ENCODE results near the gene ENOX1.

ENOX1 gene

DNA sequence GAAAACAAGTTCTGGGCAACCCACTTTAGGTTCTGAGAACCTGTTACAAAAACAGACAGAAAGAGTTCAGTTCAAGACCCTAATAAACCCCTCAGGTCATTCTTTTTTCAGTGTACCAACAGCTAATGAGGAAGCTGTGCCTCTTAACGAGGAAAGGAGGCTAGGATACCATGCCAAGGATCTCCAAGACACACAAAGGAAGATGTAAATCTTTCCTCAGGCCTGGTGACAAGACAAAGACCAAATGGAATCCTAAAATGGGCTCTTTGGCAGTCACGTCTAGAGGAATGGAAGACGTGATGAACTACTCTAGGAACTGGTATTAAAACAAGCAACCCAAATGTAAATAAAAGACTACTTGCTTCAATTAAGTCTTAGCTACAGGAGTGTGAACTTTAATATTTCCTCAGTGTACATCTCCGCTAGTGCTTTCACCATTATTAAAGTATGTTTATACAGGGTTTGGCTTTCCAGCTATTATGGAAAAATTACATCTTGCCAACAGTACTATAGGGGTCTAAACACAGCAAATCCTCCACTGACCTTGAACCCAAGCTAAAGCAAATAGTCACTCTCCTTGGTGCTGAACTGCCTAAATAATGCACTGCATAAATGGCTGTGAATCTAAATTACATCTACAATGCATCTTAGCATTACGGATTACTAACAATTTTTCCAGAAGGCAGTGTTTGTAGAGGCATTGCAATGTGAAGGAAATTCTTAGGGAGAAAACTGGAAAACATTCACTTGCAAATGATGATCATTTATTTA, 42.3 kb downstream of the ENOX1 start:
- DNase-seq (ENCODE audit: low read depth) = no peak

DNA sequence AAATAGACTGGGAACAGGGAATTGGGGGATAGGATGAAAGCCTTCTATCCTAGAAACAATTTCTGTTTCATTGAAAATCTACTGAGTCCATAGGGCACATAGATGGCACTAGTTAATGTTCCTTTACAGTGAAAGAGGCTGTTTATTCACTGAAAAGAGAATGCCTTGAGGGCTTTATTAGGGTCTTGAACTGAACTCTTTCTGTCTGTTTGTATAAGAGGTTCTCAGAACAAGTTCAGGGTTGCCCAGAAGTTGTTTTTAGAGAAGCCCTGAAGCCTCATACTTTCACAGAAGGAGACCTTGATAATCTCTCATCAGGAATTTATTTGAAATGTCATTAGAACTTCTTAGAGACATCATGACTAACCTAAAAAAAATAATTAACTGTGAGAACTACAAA, 43.9 kb downstream of the ENOX1 start:
- DNase-seq (ENCODE audit: low read depth) = no peak

- DNase-seq (ENCODE audit: low read depth) = no peak
Observed at GRCh38 chr13:43737392-43737923, 49.3 kb downstream of the ENOX1 start.

- DNase-seq (ENCODE audit: low read depth) = no peak
Observed at GRCh38 chr13:43732726-43733125, 54.0 kb downstream of the ENOX1 start.

- no peak for DNase-seq (ENCODE audit: low read depth)
Observed at GRCh38 chr13:43731296-43731695, 55.5 kb downstream of the ENOX1 start.

GRCh38 chr13:43730642-43731041, 56.1 kb downstream of the ENOX1 start:
- no peak for DNase-seq (ENCODE audit: low read depth)

DNA sequence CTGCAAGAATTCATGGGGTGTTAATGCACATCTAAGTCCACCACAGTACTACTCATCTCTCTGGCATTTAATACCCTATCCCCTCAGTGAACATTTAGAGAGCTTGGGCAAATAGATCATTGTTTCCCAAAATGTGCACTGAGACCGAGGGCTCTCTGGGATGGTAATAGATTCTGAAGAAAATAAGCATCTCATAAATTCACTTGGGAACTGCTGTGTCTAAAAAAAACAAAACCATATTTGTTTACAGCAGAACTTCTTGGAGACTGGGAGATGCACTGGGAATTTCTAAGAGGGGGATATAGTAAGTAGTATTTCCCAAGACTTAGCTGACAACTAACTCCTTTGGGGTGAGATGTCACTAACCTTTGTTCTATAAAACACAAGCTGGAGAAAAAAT, 58.4 kb downstream of the ENOX1 start:
- no peak for DNase-seq (ENCODE audit: low read depth)

- no peak for DNase-seq (ENCODE audit: low read depth)
Observed at GRCh38 chr13:43727856-43728255, 58.9 kb downstream of the ENOX1 start.

DNA sequence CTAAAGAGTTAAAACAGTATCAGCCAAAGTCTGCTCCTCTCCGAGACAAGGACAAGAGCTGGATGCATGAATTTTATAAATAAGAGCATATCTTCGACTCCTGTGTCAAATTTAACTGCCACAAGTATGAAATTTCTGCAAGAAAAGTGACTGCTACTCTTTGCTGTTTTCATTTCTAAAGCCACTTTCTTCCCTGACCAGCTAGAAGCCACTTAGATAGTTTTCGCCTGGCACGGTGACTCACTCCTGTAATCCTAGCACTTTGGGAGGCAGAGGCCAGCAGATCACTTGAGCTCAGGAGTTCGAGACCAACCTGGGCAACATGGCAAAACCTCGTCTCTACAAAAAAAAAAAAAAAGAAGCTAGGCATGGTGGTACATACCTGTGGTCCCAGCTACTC, 61.3 kb downstream of the ENOX1 start:
- no peak for DNase-seq (ENCODE audit: low read depth)

- no peak for DNase-seq (ENCODE audit: low read depth)
Observed at GRCh38 chr13:43720780-43721397, 65.9 kb downstream of the ENOX1 start.

GRCh38 chr13:43698758-43699157, 88.0 kb downstream of the ENOX1 start:
- DNase-seq (ENCODE audit: low read depth) = no peak

DNA sequence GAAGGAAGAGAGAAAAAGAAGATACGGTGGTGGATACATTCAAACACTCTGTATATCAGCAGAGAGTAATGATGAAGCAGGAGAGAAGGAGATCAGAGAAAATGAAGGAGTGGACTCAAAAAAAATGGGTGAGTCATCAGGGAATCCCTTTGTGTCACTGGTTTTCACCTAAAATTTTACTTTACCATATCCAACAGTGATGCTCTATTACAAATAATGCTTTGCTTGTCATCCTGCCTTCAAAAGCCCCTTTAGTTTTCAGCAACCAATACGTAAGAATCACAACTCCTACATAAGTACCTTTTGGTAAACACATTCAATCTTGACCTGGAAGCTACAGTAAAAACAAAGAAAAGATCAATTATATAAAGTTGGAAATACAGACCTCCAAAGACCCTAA, 88.8 kb downstream of the ENOX1 start:
- no peak for DNase-seq (ENCODE audit: low read depth)

- DNase-seq (ENCODE audit: low read depth) = no peak
Observed at GRCh38 chr13:43697323-43697722, 89.4 kb downstream of the ENOX1 start.

DNA sequence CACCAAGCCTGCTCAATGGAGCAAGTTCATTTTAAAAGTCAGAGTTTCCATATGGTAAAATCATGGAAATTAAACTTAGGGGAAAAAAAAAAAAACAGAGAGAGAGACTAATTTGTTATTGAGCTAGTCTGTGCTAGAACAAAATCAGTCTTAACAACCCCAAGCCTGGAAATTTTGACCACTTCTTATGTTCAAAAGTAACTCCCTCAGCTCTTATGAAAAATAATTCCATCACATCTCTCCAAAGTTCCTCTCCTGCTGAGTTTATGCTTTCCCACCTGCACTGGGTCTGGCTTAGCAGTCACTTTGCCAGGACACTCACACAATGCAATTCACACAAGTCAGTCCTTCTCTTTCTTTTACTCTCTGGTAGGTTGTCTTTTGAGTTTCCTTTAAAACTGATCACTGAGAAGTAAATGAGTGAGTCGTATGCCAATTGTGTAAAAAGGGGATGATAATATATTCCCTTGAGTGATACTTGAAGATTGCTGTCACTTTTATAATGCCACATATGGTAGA, 92.6 kb downstream of the ENOX1 start:
- DNase-seq (ENCODE audit: low read depth) = no peak

GRCh38 chr13:43693639-43694038, 93.1 kb downstream of the ENOX1 start:
- no peak for DNase-seq (ENCODE audit: low read depth)

GRCh38 chr13:43688227-43688907, 98.4 kb downstream of the ENOX1 start:
- DNase-seq (ENCODE audit: low read depth) = no peak

DNA sequence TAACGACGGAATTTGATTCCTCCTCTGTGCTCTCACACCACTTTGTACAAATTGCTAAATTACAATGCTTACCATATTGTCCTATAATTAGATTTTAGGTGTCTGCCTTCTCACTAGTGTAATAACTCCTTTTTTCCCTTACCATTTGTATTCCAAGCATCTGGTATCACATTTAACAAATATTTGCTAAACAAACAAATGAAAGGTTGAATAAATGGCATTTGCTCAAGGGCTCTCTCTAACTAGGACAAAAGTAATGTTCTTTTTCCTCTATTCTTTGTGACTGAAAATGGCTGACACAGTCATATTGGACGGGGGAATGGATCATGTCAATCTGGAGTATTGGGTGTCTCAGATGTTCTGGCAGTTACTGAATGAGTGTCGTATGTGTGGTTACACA, 99.7 kb downstream of the ENOX1 start:
- DNase-seq (ENCODE audit: low read depth) = no peak

DNA sequence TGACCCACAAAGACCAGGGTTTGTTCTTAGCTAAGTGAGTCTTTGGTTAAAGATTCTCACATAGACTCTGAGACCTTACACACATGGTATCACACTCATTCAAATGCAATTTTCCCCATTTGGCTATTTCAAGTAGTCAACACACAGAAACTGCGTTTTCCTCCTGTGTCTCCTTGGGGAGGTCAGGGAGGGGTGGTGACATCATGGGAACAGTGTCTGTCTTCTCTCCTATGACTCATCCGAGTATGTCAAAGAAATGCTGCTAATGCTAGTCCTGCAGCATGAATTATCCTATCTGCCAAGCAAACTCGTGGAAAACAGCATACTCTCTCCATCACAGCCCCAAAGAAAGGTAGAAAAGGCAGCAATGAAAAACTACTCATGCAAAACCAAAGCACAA, 100.2 kb downstream of the ENOX1 start:
- no peak for DNase-seq (ENCODE audit: low read depth)

DNA sequence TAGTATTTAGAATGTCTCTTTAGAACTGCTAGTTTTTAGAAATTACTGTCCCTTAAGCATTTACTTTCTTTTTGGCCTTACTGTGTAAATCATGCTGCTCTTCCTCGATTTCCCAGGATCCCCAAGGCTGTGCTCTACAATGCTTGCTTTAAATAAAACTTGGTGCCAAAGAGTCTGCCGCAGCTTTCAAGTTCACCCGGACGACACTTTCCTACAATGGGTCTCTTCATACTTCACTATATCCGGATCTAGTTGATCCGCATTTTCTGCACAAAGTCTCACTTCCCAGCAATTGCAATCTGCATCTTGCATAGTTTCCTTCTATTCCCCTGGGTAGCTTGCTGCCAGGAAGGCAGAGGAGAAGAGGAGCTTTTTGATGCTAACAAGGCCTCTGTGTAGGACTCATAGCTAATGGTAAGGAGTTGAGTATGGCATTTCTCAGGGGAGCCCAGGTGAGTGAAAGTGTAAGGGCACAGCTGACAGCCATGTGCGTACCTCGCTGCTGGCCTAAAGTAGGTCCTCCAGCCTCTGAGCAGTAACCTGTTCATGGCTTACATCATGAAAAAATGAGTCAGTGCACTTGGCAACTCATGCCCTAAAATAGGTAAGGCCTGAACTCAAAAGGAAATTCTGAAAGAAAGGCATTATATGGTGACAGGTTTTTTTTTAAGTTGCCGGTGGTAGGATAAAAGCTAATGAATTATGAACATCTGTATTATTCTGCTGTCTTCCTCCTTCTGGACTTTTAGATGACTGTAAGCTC, 101.6 kb downstream of the ENOX1 start:
- no peak for DNase-seq (ENCODE audit: low read depth)

- DNase-seq (ENCODE audit: low read depth) = no peak
Observed at GRCh38 chr13:43682701-43683100, 104.1 kb downstream of the ENOX1 start.

- DNase-seq (ENCODE audit: low read depth) = no peak
Observed at GRCh38 chr13:43676320-43676719, 110.5 kb downstream of the ENOX1 start.

DNA sequence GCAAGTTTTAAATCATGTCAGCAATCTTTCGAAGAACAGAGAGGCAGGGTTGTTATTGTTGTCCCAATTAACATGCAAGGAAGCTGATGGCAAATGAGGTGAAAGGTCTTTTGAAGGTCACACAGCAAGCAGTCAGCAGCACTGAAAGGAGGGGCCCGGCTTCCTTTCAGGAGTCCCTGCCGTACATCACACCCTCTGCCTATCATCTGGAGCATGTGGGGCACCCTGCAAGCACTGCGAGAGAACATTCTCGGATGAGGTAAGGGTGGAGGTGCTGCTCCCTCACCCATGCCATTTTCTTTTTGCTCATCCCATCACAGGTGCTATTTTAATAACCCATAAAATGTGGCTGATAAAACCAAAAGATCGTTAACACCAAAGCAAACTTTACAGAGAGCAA, 111.2 kb downstream of the ENOX1 start:
- DNase-seq (ENCODE audit: low read depth) = no peak
